Progenitor cell of endocrine pancreas (in vitro differentiated cells): Measurements from ENCODE around the gene METTL24. TPM values are rescaled to one million over a fixed set of nuclear protein-coding genes. Genes with fewer than 3 reads are reported as not detected.

Experiments
- DNase-seq: peaks from one replicate; pipeline ENCODE4 v3.0.0; 2021; ENCODE audit warnings: low spot score; ENCODE audit not compliant: unreplicated experiment
- H3K27ac Mint-ChIP-seq: 2 replicates; pipeline ENCODE4 v1.8.0; 2021; ENCODE audit warnings: mild to moderate bottlenecking, moderate library complexity, mixed read lengths
- H3K27me3 Mint-ChIP-seq: 2 replicates; pipeline ENCODE4 v1.8.0; 2021; ENCODE audit warnings: mixed read lengths
- H3K36me3 Mint-ChIP-seq: 2 replicates; pipeline ENCODE4 v1.8.0; 2022; ENCODE audit warnings: mixed read lengths; ENCODE audit not compliant: insufficient read depth
- H3K4me1 Mint-ChIP-seq: 2 replicates; pipeline ENCODE4 v1.8.0; 2021; ENCODE audit warnings: low read depth, mixed read lengths
- H3K4me3 Mint-ChIP-seq: 2 replicates; pipeline ENCODE4 v1.8.0; 2021; ENCODE audit warnings: low read depth, mild to moderate bottlenecking, moderate library complexity, mixed read lengths
- H3K9me3 Mint-ChIP-seq: 2 replicates; pipeline ENCODE4 v1.8.0; 2021; ENCODE audit warnings: low read depth, mixed read lengths
- CTCF ChIP-seq: fragments of 200-600 bp; sonication (generic); IDR thresholded peaks from one replicate; pipeline ENCODE4 v1.5.0; 2021; ENCODE audit warnings: antibody characterized with exemption, mild to moderate bottlenecking; ENCODE audit not compliant: unreplicated experiment
- total RNA-seq: library from RNA; stranded (reverse); gene quantifications from 2 replicates; pipeline ENCODE4 v1.2.1, GENCODE V29; 2021

Gene METTL24
- total RNA-seq, 1 donor from 2014 or later = 10.0 TPM

- H3K27me3 Mint-ChIP-seq = no peaks in the 10 kb centered on the region
Observed at GRCh38 chr6:110345025-110345424, 13.1 kb downstream of the METTL24 start.

GRCh38 chr6:110342759-110343158, 15.4 kb downstream of the METTL24 start:
- DNase-seq = no peak
- Mint-ChIP-seq H3K9me3 (no peaks in the 10 kb centered on the region), H3K27me3 (no peaks in the 10 kb centered on the region), H3K4me3 (no peak overlapping the region), H3K27ac (no peak overlapping the region), H3K4me1 (peaks cover 12% of the 10 kb centered on the region), H3K36me3 (no peaks in the 10 kb centered on the region)
- no peak for TF ChIP-seq CTCF

More at GRCh38 chr6:110345025-110345424, 13.1 kb downstream of the METTL24 start:
- TF ChIP-seq CTCF = no peak
- no peaks in the 10 kb centered on the region for H3K9me3 Mint-ChIP-seq
- no peak overlapping the region for H3K27ac Mint-ChIP-seq
- H3K4me1 Mint-ChIP-seq = peaks cover 13% of the 10 kb centered on the region
- no peak overlapping the region for H3K4me3 Mint-ChIP-seq
- H3K36me3 Mint-ChIP-seq = peaks cover 2% of the 10 kb centered on the region
- no peak for DNase-seq

GRCh38 chr6:110341663-110342596, 16.2 kb downstream of the METTL24 start:
- H3K27me3 Mint-ChIP-seq = no peaks in the 10 kb centered on the region
- no peaks in the 10 kb centered on the region for H3K36me3 Mint-ChIP-seq
- no peak overlapping the region for H3K27ac Mint-ChIP-seq
- H3K4me1 Mint-ChIP-seq = peaks cover 12% of the 10 kb centered on the region
- H3K9me3 Mint-ChIP-seq = no peaks in the 10 kb centered on the region
- TF ChIP-seq CTCF = peak; percentile 62
- DNase-seq = no peak
- no peak overlapping the region for H3K4me3 Mint-ChIP-seq

- TF ChIP-seq CTCF = no peak
- Mint-ChIP-seq H3K27ac (no peak overlapping the region), H3K4me1 (peaks cover 12% of the 10 kb centered on the region), H3K4me3 (no peak overlapping the region), H3K36me3 (no peaks in the 10 kb centered on the region), H3K27me3 (no peaks in the 10 kb centered on the region), H3K9me3 (no peaks in the 10 kb centered on the region)
- DNase-seq = no peak
Observed at GRCh38 chr6:110341067-110341466, 17.1 kb downstream of the METTL24 start.

GRCh38 chr6:110340392-110340965, 17.7 kb downstream of the METTL24 start:
- no peak for DNase-seq
- Mint-ChIP-seq H3K36me3 (no peaks in the 10 kb centered on the region), H3K27ac (no peak overlapping the region), H3K27me3 (no peaks in the 10 kb centered on the region), H3K4me3 (no peak overlapping the region), H3K9me3 (no peaks in the 10 kb centered on the region), H3K4me1 (peaks cover 12% of the 10 kb centered on the region)
- TF ChIP-seq CTCF = no peak
